HepG2 (cell line): ENCODE results near the gene RRBP1. TPM values are rescaled to one million over a fixed set of nuclear protein-coding genes. Genes with fewer than 3 reads are reported as not detected.

Experiments
- BCL3 ChIP-seq: sonication (generic); formaldehyde crosslinking; IDR thresholded peaks from 2 replicates; pipeline ENCODE4 v1.5.1; 2020; ENCODE audit warnings: mild to moderate bottlenecking, missing genetic modification reagents, moderate library complexity
- CHD2 ChIP-seq: IDR thresholded peaks from 2 replicates; pipeline ENCODE4 v1.6.1; 2011; ENCODE audit warnings: low read depth, low read length, improper control_type of control experiment
- FOXK1 ChIP-seq: sonication (generic); formaldehyde crosslinking; IDR thresholded peaks from 2 replicates; pipeline ENCODE4 v1.4.0; 2020; ENCODE audit warnings: low read depth, missing genetic modification reagents, borderline replicate concordance
- IKZF5 ChIP-seq: IDR thresholded peaks from 2 replicates; pipeline ENCODE4 v1.6.1; 2018; ENCODE audit warnings: missing genetic modification reagents, mild to moderate bottlenecking, missing compliant biosample characterization
- PRPF4 ChIP-seq: fragments of 200-400 bp; formaldehyde crosslinking; IDR thresholded peaks from 2 replicates; pipeline ENCODE4 v1.6.1; 2016; ENCODE audit warnings: low read length, low read depth; ENCODE audit not compliant: poor library complexity, severe bottlenecking
- SMAD3 ChIP-seq: sonication (generic); formaldehyde crosslinking; IDR thresholded peaks from 2 replicates; pipeline ENCODE4 v1.4.0; 2020; ENCODE audit warnings: missing genetic modification reagents
- TEAD2 ChIP-seq: sonication (generic); formaldehyde crosslinking; IDR thresholded peaks from 2 replicates; pipeline ENCODE4 v1.9.0; 2021; ENCODE audit warnings: missing genetic modification reagents
- YEATS4 ChIP-seq: sonication (generic); formaldehyde crosslinking; IDR thresholded peaks from 2 replicates; pipeline ENCODE4 v1.4.0; 2020; ENCODE audit warnings: missing genetic modification reagents, borderline replicate concordance
- ZNF232 ChIP-seq: sonication (generic); formaldehyde crosslinking; IDR thresholded peaks from 2 replicates; pipeline ENCODE4 v1.4.0; 2020; ENCODE audit warnings: missing genetic modification reagents, borderline replicate concordance
- ZNF629 ChIP-seq: sonication (generic); formaldehyde crosslinking; conservative IDR thresholded peaks from 2 replicates; pipeline ENCODE4 v1.5.0; 2020; ENCODE audit warnings: missing genetic modification reagents
- ZNF703 ChIP-seq: sonication (generic); formaldehyde crosslinking; IDR thresholded peaks from 2 replicates; pipeline ENCODE4 v1.5.1; 2020; ENCODE audit warnings: missing genetic modification reagents, mild to moderate bottlenecking, moderate library complexity, borderline replicate concordance
- ZSCAN20 ChIP-seq: sonication (generic); formaldehyde crosslinking; IDR thresholded peaks from 2 replicates; pipeline ENCODE4 v1.4.0; 2020; ENCODE audit warnings: missing genetic modification reagents, mild to moderate bottlenecking, borderline replicate concordance
- polyA plus RNA-seq, 8 experiments: library from polyadenylated mRNA; depleted of rRNA in 3 of 8; stranded (reverse) in 7 of 8; unstranded in 1 of 8; fragments of >200 nt; fragmentation: Illumina TruSeq in 4 of 8; extraction: Trizol in 4 of 8; gene quantifications; 2 replicates each; pipeline versions ENCODE4 v1.2.1 to v1.2.3, GENCODE V29; 2011 to 2016; ENCODE audit warnings: low read depth in 4 of 8, missing spikeins in 1 of 8, mixed read lengths in 1 of 8; ENCODE audit not compliant: insufficient read depth in 1 of 8
- total RNA-seq, 5 experiments: library from RNA; depleted of rRNA; stranded (reverse); fragments of >200 nt; fragmentation: Illumina TruSeq; extraction: Trizol; gene quantifications; 2 replicates each; pipeline ENCODE4 v1.2.3, GENCODE V29; 2016; ENCODE audit warnings: low read depth in 1 of 5
- TF ChIP-seq, protein P1 (sequence below): sonication (generic); formaldehyde crosslinking; IDR thresholded peaks from 2 replicates; pipeline ENCODE4 v1.5.0; 2020; ENCODE audit warnings: missing genetic modification reagents
- TF ChIP-seq, protein P2 (sequence below): sonication (generic); formaldehyde crosslinking; IDR thresholded peaks from 2 replicates; pipeline ENCODE4 v1.9.0; 2022; ENCODE audit warnings: missing genetic modification reagents, mild to moderate bottlenecking, borderline replicate concordance
- TF ChIP-seq, protein P3 (sequence below): sonication (generic); formaldehyde crosslinking; conservative IDR thresholded peaks from 2 replicates; pipeline ENCODE4 v1.4.0; 2020; ENCODE audit warnings: missing genetic modification reagents
- TF ChIP-seq, protein P4 (sequence below): sonication (generic); formaldehyde crosslinking; IDR thresholded peaks from 2 replicates; pipeline ENCODE4 v1.4.0; 2020; ENCODE audit warnings: missing genetic modification reagents
- TF ChIP-seq, protein P5 (sequence below): IDR thresholded peaks from 2 replicates; pipeline ENCODE4 v1.6.1; 2016

Gene RRBP1
- total and polyA plus RNA-seq, 2 of the 13 experiments (the other 11 are each of a cell fraction or from before 2014, with no cell fraction given): 150 to 222 TPM

DNA sequence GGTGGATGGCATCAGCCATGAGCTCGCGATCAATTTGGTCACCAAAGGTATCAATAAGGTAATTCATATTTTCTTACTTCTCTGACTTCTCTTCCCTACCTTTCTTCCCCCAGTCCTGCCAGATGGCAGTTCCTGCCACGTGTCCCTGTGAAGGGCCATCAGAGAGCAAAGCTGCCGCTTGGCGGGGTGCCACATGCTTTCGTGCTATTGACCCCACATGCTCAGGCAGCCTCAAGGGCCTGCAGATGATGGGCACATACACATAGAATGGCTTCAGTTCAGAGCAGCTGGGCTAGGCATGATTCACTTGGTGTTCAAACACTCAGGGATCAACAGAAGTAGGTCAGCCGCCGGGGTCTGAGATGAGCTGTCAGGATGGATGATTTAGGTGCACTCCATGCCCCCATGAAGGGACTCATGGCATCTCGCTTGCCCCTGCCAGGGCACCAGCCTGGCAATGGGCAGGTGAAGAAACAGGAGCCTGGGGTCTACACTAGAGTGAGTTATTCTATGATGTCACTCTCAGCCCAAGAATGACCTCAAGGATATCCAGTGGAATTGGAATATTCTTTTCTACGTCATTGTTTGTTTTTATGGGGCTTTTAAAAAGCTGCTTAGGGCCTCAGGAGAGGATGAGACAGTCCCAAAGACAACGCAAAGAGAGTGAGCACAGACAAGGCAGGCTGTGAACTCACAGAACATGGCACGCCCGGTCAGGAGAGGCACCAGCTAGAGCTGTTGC lies 43.2 kb upstream of the RRBP1 start (continued):
- TF ChIP-seq, protein P1, sequence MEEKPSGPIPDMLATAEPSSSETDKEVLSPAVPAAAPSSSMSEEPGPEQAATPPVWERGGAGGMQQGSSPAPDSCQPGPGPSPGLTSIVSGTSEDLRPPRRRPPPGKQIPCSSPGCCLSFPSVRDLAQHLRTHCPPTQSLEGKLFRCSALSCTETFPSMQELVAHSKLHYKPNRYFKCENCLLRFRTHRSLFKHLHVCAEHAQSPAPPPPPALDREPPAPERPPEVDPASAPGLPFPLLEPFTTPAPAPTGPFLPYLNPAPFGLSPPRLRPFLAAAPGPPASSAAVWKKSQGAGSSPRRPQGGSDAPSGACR (CRISPR knock-in tag): no peak
- TF ChIP-seq FOXK1 (CRISPR knock-in tag): no peak
- TF ChIP-seq, protein P2, sequence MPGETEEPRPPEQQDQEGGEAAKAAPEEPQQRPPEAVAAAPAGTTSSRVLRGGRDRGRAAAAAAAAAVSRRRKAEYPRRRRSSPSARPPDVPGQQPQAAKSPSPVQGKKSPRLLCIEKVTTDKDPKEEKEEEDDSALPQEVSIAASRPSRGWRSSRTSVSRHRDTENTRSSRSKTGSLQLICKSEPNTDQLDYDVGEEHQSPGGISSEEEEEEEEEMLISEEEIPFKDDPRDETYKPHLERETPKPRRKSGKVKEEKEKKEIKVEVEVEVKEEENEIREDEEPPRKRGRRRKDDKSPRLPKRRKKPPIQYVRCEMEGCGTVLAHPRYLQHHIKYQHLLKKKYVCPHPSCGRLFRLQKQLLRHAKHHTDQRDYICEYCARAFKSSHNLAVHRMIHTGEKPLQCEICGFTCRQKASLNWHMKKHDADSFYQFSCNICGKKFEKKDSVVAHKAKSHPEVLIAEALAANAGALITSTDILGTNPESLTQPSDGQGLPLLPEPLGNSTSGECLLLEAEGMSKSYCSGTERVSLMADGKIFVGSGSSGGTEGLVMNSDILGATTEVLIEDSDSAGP (CRISPR knock-in tag): peak; percentile 45; the same call in 1 of the 2 replicates
- TF ChIP-seq SMAD3 (CRISPR knock-in tag): 0 out of 2 replicates have a peak, but pooled peaks have one; percentile 14
- no peak for TF ChIP-seq TEAD2 (CRISPR knock-in tag)
- TF ChIP-seq CHD2: no peak
- TF ChIP-seq, protein P3, sequence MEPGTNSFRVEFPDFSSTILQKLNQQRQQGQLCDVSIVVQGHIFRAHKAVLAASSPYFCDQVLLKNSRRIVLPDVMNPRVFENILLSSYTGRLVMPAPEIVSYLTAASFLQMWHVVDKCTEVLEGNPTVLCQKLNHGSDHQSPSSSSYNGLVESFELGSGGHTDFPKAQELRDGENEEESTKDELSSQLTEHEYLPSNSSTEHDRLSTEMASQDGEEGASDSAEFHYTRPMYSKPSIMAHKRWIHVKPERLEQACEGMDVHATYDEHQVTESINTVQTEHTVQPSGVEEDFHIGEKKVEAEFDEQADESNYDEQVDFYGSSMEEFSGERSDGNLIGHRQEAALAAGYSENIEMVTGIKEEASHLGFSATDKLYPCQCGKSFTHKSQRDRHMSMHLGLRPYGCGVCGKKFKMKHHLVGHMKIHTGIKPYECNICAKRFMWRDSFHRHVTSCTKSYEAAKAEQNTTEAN (CRISPR knock-in tag): no peak
- TF ChIP-seq, protein P4, sequence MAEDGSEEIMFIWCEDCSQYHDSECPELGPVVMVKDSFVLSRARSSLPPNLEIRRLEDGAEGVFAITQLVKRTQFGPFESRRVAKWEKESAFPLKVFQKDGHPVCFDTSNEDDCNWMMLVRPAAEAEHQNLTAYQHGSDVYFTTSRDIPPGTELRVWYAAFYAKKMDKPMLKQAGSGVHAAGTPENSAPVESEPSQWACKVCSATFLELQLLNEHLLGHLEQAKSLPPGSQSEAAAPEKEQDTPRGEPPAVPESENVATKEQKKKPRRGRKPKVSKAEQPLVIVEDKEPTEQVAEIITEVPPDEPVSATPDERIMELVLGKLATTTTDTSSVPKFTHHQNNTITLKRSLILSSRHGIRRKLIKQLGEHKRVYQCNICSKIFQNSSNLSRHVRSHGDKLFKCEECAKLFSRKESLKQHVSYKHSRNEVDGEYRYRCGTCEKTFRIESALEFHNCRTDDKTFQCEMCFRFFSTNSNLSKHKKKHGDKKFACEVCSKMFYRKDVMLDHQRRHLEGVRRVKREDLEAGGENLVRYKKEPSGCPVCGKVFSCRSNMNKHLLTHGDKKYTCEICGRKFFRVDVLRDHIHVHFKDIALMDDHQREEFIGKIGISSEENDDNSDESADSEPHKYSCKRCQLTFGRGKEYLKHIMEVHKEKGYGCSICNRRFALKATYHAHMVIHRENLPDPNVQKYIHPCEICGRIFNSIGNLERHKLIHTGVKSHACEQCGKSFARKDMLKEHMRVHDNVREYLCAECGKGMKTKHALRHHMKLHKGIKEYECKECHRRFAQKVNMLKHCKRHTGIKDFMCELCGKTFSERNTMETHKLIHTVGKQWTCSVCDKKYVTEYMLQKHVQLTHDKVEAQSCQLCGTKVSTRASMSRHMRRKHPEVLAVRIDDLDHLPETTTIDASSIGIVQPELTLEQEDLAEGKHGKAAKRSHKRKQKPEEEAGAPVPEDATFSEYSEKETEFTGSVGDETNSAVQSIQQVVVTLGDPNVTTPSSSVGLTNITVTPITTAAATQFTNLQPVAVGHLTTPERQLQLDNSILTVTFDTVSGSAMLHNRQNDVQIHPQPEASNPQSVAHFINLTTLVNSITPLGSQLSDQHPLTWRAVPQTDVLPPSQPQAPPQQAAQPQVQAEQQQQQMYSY (CRISPR knock-in tag): no peak
- no peak for TF ChIP-seq ZNF232 (CRISPR knock-in tag)
- TF ChIP-seq YEATS4: no peak
- TF ChIP-seq PRPF4: no peak
- TF ChIP-seq, protein P5, sequence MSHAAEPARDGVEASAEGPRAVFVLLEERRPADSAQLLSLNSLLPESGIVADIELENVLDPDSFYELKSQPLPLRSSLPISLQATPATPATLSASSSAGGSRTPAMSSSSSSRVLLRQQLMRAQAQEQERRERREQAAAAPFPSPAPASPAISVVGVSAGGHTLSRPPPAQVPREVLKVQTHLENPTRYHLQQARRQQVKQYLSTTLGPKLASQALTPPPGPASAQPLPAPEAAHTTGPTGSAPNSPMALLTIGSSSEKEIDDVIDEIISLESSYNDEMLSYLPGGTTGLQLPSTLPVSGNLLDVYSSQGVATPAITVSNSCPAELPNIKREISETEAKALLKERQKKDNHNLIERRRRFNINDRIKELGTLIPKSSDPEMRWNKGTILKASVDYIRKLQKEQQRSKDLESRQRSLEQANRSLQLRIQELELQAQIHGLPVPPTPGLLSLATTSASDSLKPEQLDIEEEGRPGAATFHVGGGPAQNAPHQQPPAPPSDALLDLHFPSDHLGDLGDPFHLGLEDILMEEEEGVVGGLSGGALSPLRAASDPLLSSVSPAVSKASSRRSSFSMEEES (CRISPR knock-in tag): peak; percentile 50; the same call in 1 of the 2 replicates
- TF ChIP-seq ZSCAN20 (CRISPR knock-in tag): no peak
- TF ChIP-seq IKZF5 (CRISPR knock-in tag): no peak
- TF ChIP-seq ZNF629 (CRISPR knock-in tag): no peak
- TF ChIP-seq ZNF703 (CRISPR knock-in tag): no peak
- TF ChIP-seq BCL3: no peak
